Measurements from ENCODE around the gene AHNAK. TPM values are rescaled to one million over a fixed set of nuclear protein-coding genes. Genes with fewer than 3 reads are reported as not detected.

AHNAK gene
- total and polyA plus RNA-seq, 2 of the 8 experiments (the other 6 are each of a cell fraction or from before 2014, with no cell fraction given) = 2.0 to 5.8 TPM

- H3K27ac ChIP-seq (ENCODE audit: low read depth, low read length) = no peak overlapping the region
- no peak overlapping the region for H2BK20ac ChIP-seq (ENCODE audit: low read length)
- no peak overlapping the region for H2BK15ac ChIP-seq (ENCODE audit: low read length)
- no peak overlapping the region for H4K8ac ChIP-seq (ENCODE audit: extremely low read depth, insufficient read depth, low read length)
- H3K79me2 ChIP-seq (ENCODE audit: control insufficient read depth in 1 of 2, insufficient read depth in 2 of 2, low read length in 2 of 2) = no peaks in the 10 kb centered on the region
- H4K20me1 ChIP-seq (replicated peaks in 1 of 2; ENCODE audit: control insufficient read depth in 1 of 2, insufficient read depth in 2 of 2, low read length in 2 of 2) = no peaks in the 10 kb centered on the region
- H3K4me1 ChIP-seq (replicated peaks in 1 of 4; ENCODE audit: control insufficient read depth in 3 of 4, insufficient read depth in 4 of 4, low read length in 3 of 4) = no peaks in the 10 kb centered on the region; a peak in 2 of 7 replicates
- no peak overlapping the region for H3K23ac ChIP-seq (ENCODE audit: insufficient read length)
- FAIRE-seq = no peak
- ChIA-PET CTCF (ENCODE audit: partially characterized antibody) (interaction anchor here (1.0 to 3.8 kb wide), 5 partner anchors 9 to 107 kb away, joined by 3 to 16 read pairs (median 4); no protein-coding TSS in a partner anchor), POLR2A (ENCODE audit: partially characterized antibody) (interaction anchor here (1.1 kb wide), 1 partner anchor 13 kb away, joined by 3 read pairs; no protein-coding TSS in a partner anchor)
- H4K5ac ChIP-seq (ENCODE audit: insufficient read length, low read depth, low read length) = no peak overlapping the region
- H3K79me1 ChIP-seq (ENCODE audit: low read depth, low read length) = no peaks in the 10 kb centered on the region
- no peak overlapping the region for H3K56ac ChIP-seq (replicated peaks; ENCODE audit: insufficient read length, low read depth, low read length)
- H3K23me2 ChIP-seq (ENCODE audit: low read depth, low read length) = no peaks in the 10 kb centered on the region
- H2BK5ac ChIP-seq (ENCODE audit: low read depth, low read length) = no peak overlapping the region
- H3K4me3 ChIP-seq (ENCODE audit: extremely low read depth in 1 of 4, insufficient read depth in 2 of 4, low read depth in 3 of 4, low read length in 4 of 4) = no peak overlapping the region
- no peaks in the 10 kb centered on the region for H3K36me3 ChIP-seq (ENCODE audit: control insufficient read depth in 2 of 4, insufficient read depth in 4 of 4, low read length in 3 of 4)
- peaks cover 0 to 4% of the 10 kb centered on the region in 2 experiments; a peak in 2 of 4 replicates for H3K9me3 ChIP-seq (ENCODE audit: insufficient read depth in 2 of 2, low read depth in 1 of 2, low read length in 1 of 2)
- H3K4me2 ChIP-seq (ENCODE audit: insufficient read depth in 1 of 2, low read depth in 2 of 2, low read length in 2 of 2) = no peak overlapping the region
- no peak overlapping the region for H3K14ac ChIP-seq (ENCODE audit: insufficient read length)
- H2BK12ac ChIP-seq (ENCODE audit: low read depth, low read length) = no peak overlapping the region
- 94% methylated on average over 11 of the region's 11 CpGs; no CpG with 5 or more reads in 1 of the 2 experiments for WGBS, 2 experiments (ENCODE audit: extremely low coverage in 1 of 2, insufficient coverage in 1 of 2, insufficient read length in 1 of 2, insufficient replicate concordance in 2 of 2, low coverage in 1 of 2, low lambda C conversion rate in 2 of 2, missing lambda C conversion rate in 1 of 2)
- H2AFZ ChIP-seq (ENCODE audit: low read length) = no peak overlapping the region
- H4K91ac ChIP-seq (replicated peaks; ENCODE audit: insufficient read length, low read length) = no peak overlapping the region
- no peaks in the 10 kb centered on the region for H3K27me3 ChIP-seq (replicated peaks in 1 of 4; ENCODE audit: control insufficient read depth in 3 of 4, extremely low read depth in 1 of 4, insufficient read depth in 3 of 4, low read length in 3 of 4)
- H3K9ac ChIP-seq (replicated peaks in 1 of 4; ENCODE audit: extremely low read depth in 1 of 4, low read depth in 3 of 4, low read length in 3 of 4) = no peak overlapping the region
- no peak overlapping the region for H3K4ac ChIP-seq (replicated peaks; ENCODE audit: insufficient read length, low read depth, low read length)
- DNase-seq (ENCODE audit: low read depth in 1 of 2, low spot score in 2 of 2) = no peak
- no peak overlapping the region for H2AK5ac ChIP-seq (ENCODE audit: low read depth, low read length)
- H2BK120ac ChIP-seq (replicated peaks; ENCODE audit: low read depth, low read length) = no peak overlapping the region
- no peak overlapping the region for H3K18ac ChIP-seq (ENCODE audit: extremely low read depth, low read length)
- TF ChIP-seq MAX (IDR thresholded peaks at IDR 0.05) (no peak), CTBP2 (IDR thresholded peaks at IDR 0.05; ENCODE audit: borderline replicate concordance, insufficient read depth, insufficient read length, low read length) (no peak), POU5F1 (IDR thresholded peaks at IDR 0.05; ENCODE audit: low read depth, low read length) (no peak), JUND (IDR thresholded peaks at IDR 0.05; ENCODE audit: low read length) (no peak), RXRA (IDR thresholded peaks at IDR 0.05; ENCODE audit: insufficient read depth, low read depth, low read length) (no peak), SIN3A (conservative IDR thresholded peaks at IDR 0.05 in 1 of 2, IDR thresholded peaks at IDR 0.05 in 1 of 2; ENCODE audit: low read depth in 1 of 2, low read length in 2 of 2) (no peak), USF2 (IDR thresholded peaks at IDR 0.05; ENCODE audit: low read length) (no peak), KDM1A (IDR thresholded peaks at IDR 0.05; ENCODE audit: borderline replicate concordance, low read length) (no peak), CBX8 (IDR thresholded peaks at IDR 0.05; ENCODE audit: borderline replicate concordance, low read depth, low read length) (no peak), SIRT6 (IDR thresholded peaks at IDR 0.05; ENCODE audit: low read length) (no peak), JUN (IDR thresholded peaks at IDR 0.05; ENCODE audit: low read depth, low read length) (no peak), YY1 (IDR thresholded peaks at IDR 0.05; ENCODE audit: low read depth, low read length) (no peak)
Measured at GRCh38 chr11:62452839-62453468, 93.7 kb downstream of the AHNAK start.
